Stimulated activated CD8-positive, alpha-beta memory T cell treated with anti-CD3 and anti-CD28 coated beads, Interleukin-12 subunit alpha, Interleukin-12 subunit beta, amount 100 ng/mL, for 1 hour (primary cell): Measurements from ENCODE around the gene IGFN1.

Experiments used
- DNase-seq: peaks from one replicate; pipeline ENCODE4 v3.0.0-alpha.2; 2020; ENCODE audit warnings: low read depth

IGFN1 gene

DNA sequence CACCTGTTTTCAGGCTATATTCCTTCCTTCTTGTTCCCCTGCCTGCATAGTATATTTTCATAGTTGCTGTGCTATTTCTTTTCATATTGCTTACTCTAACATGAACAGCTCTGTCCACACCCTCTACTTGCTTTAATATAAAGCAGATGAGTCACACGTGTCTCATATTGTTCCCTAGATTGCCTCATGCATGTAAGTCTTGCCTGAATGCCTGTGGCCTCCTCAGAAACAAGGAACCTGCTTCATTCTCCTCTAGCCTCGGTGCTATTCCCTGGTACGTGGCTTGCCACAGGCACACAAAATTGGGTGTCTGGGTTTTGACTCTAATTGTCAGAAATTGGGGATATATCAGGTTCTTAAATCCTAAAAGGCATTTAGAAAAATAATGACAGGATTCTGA, 76.2 kb downstream of the IGFN1 start:
- DNase-seq: no peak

DNA sequence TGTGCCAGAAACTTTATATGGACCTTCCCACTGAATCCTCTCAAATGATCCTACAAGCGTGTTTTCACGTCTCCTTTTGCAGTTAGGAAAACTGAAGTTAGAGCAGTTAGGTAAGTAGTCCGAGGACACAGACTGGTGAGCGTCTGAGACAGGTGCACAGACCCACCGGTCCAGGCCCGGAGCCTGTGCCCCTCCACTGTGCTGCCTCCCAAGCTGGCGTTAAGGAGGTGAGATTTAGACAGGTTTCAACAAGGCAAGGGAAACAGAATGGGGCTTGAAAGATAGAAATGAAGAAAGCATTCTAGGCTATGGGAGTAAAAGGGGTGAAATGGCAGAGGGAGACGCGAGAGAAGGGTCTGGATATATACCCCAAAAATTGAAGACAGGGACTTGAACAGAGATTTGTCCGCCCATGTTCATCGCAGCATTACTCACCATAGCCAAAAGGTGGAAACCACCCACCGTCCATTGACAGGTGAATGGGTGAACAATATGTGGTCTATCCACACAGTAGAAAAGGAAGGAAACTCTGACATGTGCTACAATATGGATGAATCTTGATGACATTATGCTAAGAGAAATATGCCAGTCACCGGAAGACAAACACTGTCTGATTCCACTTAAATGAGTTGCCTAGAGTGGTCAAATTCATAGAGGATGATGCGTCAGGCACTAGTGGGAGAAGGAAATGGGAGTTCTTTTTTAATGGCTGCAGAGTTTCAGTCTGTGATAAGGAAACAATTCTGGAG, 77.0 kb downstream of the IGFN1 start:
- DNase-seq: no peak

DNA sequence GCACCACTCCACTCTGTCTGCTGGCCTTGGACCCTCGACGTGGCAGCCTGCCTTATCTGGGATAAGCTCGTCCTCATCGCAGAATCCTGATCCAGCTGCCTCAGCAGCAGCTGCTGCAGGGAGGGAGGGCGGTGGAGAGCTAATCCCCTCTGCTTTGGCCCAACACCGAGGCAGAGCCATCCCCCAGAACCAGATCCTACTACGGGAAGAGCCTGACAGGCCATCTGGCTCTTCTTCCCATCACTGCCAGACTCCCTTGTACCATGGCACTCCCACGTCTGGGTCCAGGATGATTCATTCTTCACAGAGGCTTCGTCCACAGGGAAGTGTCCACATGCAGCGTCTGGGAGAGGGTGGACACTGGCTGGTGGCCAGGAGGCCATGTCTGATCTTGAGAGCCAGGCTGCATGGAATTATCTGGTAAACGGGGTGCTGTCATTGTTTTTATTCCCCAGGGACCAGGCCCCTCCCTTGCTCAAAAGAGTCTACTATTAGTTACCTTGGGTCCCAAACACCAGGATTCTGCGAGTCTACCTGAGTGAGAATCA, 78.1 kb downstream of the IGFN1 start:
- DNase-seq: no peak

DNA sequence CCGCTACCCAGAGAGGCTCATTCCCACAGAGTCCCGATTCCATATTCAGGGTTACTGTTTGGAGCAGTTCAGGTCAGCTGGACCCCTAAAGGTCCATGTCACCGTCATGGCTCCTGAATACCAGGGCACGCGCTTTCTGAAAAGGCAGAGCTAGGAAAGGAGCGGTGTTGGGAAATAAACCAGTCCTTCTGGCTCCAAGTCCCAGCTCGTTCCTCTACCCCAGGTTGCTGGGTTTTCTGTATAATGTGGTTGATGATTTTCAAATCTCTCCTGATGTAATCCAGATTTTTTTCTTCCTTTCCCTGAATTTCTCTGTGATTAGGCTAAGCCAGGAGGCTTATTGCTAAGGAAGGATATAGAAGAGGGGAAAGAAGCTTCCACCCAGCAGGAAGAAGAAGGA, 78.7 kb downstream of the IGFN1 start:
- no peak for DNase-seq

DNA sequence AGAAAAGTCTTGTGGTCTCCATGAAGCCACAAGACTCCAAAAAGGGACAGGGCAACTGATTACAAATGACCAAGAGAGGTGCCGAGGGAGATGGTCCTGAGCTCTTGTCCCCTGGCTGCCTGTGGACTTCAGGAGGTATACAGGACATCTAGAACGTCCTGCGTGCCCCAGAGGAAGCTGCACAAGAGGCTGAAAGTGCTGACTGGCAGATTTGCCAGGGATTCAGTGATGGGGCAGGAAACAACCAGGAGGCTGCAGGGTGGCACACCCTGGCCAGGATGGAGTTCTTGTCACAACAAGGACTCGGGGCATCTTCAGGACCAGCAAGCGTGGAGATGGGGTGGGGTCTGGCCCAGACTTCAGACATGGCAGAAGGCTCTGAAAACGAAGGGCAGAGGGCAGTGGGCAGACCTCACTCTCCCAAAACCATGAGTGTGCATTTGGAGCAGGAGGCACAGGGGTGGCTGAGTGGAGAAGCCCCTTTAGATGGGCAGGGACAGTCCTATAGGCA, 79.3 kb downstream of the IGFN1 start:
- no peak for DNase-seq

DNA sequence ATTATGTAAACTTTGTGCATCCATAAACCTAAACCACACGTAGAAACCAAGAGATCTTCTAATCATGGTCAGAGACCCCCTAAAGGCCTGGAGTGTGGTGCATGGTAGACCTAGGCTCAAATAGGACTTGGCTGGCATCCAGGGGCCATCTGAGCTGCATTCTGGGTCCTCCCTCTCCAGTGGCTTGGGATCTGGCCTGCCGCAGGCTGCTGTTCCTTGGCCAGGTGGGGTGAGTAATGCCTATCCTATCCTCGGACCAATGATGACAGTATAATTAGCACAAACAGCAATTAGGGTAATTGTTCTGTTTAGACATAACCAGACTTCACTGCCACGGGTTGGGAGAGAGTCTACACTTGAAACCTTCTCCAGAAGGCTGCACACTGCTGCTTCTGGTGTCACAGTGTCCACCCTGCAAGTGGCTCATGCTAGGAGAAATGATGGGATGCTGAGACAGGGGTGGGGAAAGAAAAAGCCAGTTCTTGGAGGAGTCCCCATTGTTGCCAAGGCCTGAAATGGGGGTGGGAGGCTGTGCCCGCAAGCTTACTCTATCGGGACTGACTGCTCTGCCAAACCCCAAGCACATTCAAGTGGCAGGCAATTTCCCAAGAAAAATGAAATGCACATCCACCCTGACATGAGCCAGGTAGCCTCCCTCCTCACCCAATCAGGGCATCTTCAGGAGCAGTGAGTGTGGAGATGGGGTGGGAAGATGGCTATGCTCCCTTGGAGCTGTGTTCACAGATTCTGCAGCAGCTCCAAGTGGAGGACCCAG, 80.2 kb downstream of the IGFN1 start:
- no peak for DNase-seq

DNA sequence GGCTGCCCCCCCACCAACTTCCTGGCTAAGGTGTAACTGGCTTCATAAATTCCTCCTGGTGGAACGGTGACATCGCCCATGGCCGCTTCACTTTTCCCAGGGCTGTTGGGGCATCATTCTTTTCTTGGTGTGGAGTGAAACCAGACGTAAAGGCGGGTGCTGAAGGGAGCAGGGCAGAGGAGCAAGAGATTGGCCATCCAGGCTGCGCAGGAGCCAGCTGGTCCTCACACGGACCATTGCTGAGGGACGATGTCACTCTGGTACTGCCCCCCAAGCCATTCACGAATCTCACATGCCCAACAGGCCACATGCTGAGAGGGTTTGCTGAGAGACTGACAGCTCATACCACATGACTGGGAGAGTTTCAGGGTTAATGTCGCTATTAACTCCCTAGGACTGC, 82.2 kb downstream of the IGFN1 start:
- DNase-seq: no peak

DNA sequence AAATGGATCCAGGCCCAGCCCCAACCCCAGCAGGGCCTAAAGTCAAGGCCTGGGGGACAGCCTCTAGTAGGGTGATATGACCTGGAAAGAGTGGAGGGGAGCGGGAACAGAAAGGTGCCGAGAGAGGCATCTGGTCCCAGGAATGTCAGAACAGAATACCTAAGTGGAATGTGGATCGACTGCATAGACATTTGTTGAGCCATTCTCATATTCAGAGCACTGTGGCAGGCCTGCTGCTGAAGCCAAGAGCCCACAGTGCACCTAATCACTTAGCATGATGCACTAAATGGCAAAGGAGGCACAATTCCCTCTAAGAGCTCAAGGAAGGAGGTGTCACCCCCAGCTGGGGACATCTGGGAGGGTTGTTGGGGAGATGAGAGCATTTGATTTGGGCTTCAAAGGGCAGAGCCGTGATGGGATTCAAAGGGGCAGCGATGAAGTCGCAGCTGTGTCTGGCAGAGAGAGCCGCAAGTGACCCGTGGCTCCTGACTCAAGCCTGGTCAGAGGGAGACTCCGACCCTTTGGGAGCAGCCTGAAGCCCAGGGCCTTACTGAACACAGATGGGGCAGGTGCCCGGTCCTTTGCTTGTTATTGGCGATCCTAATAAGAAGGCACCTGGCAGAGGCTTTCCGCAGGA, 84.1 kb downstream of the IGFN1 start:
- no peak for DNase-seq

DNA sequence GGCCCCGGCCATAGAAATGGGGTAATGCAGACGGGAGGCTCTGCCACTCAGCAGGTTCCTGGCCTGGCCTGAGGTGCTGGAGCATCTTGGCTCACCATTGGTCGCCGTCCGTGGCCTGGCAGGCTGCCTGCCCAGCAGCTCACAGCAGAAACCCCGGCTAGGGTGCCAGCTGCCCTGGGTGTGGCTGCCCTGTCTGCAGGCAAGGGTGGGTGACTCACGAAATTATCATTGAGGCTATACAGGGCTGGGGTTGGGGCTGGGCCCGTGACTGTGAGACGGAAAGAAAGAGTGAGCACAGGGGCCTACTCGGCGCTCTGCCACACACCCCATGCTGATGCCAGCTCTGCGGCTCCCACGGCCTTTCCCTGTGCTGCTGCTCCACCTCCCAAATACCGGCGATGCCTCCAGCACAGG, 84.6 kb downstream of the IGFN1 start:
- no peak for DNase-seq

DNA sequence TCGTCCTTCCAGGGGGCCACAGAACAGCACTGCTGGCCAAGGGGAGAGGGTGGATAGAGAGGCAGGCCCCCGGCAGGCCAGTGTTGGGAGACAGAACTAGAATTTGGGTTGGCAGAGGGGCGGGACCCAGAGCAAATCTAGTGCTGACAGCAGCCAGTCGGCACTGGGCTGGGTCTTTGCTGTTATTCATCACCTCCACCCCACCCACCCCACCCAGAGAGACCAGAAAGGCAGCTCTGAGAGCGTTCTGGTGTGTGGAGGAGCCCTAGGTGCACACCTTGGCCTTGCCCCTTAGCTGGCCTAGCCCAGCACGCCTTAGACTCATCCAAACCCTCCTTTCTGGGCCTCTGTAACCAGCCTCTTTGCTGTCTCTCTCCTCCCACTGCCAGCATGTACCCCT, 86.3 kb downstream of the IGFN1 start:
- DNase-seq: no peak

DNA sequence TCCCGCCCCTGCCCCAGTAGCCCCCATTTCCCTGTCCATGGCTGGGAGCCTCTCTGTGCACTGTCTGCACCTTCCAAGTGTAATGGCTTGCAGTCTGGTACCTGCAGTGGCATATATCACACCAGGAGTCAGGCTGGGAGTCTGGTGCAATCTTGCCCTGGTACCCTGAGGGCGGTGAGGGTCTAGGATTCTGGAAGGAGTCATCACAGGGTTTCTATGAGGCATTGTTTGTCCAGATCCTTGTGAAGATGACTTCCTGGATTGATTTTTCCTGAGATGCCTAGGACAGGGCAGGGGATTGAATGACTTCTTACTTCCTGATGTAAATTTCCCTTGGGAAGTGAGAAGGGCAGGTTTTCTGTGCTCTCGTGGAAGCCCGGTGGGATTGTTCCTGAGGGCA, 86.8 kb downstream of the IGFN1 start:
- DNase-seq: no peak
